GM20000 (cell line): ENCODE results near the gene HOXA6.

Experiments used
- DNase-seq: peaks from one replicate; pipeline ENCODE4 v3.0.0; 2012; ENCODE audit warnings: low spot score
- TF ChIP-seq, protein P1 (sequence below): IDR thresholded peaks from 2 replicates; pipeline ENCODE4 v1.5.1; 2012; ENCODE audit warnings: mild to moderate bottlenecking, control low read depth; ENCODE audit errors: extremely low read depth, missing control alignments

HOXA6 gene

DNA sequence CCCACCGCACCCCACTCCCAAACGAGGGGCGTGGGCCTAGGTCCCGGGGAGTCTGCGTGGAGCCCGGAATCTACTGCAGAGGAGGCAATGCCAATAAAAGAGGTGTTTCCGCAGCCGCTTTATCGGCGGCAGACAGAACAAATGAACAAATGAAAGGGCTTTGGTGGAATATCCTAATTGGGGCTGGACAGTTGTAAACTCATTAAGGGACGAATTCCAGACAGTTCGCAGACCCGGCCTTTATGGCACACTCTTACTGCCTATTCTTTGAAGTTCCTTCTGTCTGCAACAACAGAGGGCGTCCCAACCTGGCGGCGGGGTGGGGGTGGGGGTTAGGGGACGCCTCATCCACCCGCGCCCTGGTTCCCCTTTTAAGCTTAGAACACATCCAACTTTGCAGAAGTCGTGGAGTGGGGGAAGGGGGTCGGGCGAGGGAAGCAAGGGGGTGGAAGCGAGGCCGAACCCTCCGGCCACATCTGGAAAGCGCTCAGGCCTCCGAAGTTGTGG lies 13.7 kb upstream of the HOXA6 start:
- TF ChIP-seq, protein P1, sequence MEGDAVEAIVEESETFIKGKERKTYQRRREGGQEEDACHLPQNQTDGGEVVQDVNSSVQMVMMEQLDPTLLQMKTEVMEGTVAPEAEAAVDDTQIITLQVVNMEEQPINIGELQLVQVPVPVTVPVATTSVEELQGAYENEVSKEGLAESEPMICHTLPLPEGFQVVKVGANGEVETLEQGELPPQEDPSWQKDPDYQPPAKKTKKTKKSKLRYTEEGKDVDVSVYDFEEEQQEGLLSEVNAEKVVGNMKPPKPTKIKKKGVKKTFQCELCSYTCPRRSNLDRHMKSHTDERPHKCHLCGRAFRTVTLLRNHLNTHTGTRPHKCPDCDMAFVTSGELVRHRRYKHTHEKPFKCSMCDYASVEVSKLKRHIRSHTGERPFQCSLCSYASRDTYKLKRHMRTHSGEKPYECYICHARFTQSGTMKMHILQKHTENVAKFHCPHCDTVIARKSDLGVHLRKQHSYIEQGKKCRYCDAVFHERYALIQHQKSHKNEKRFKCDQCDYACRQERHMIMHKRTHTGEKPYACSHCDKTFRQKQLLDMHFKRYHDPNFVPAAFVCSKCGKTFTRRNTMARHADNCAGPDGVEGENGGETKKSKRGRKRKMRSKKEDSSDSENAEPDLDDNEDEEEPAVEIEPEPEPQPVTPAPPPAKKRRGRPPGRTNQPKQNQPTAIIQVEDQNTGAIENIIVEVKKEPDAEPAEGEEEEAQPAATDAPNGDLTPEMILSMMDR = no peak
- DNase-seq = no peak

GRCh38 chr7:27160546-27161213 lies 13.1 kb upstream of the HOXA6 start:
- TF ChIP-seq, protein P1 = peak; percentile 98
- peak; percentile 91 for DNase-seq

- no peak for DNase-seq
- TF ChIP-seq, protein P1 = no peak
Measured at GRCh38 chr7:27160145-27160545, 12.6 kb upstream of the HOXA6 start.

GRCh38 chr7:27159266-27160144 lies 11.9 kb upstream of the HOXA6 start:
- TF ChIP-seq, protein P1 = no peak
- DNase-seq = no peak

DNA sequence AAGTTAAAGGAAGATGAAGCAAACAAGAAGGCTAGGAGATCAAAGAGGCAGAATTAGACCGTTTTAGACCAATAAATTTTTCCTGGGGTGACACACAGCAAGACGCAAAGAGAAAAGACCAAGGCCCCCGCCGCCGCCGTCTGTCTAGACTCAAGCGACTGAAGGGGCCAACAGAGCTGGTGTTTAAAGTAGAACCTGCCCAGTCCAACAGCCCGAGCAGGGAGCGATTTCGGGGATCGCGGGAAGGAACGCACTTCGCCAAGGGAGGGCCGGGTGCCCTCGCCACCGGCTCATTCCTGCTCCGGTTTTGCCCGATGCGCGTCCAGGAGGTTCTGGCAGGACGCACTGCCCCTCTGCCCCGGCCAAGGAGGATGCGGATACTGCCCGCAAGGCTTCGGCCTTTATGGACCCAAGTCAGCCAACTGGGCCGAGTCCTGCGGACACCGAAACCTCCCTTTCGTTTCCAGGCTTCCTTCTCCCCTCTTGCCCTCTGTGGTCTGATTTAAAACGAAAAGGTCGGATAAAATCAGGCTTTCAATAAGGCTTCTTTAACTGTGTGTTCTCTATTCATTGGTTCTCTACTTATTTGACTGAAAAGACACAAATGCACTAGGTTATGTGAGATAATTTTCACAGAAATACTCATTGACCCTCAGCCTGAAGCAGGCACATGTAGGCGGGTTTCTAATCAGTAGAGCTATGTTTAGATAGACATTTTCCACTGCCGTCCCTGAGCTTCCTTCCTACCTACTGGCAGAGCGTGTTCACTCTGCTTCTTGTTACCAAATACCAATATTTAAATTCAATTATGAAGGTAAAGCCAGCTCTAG lies 11.1 kb upstream of the HOXA6 start:
- TF ChIP-seq, protein P1 = no peak
- no peak for DNase-seq

DNA sequence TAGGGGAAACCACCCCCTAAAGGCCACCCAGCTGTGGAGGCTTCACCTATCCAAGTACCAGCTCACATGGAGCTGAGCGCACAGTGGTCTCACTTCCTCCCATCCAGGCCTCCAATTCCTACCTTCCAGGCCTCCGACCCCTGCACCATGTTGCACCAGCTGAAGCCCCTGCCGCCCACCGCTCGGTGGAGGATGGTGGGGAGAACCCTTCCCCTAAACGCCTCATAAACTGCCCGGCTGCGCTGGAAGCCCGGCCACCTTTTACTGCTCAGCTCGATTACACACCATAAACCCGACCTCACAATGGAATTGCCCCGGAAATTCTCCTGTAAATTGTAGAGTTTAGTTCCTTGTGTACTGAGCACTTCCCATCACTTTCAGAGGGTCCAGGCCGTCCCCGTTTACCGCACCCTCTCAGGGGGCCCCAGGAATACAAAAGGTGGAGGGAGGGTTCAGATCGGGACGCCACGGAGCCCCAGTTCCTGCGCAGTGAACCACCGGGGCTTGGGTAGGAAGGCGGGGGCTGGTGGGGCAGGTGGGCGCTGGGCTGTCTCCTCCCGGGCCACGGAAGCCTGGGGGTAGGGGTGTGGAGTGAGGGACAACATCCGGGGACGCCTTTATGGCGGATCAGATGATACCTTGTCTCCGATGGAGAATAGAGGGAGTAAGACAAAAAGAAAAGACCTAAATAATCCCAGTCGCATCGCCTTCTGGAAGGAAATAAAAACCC lies 10.3 kb upstream of the HOXA6 start:
- no peak for DNase-seq
- TF ChIP-seq, protein P1 = no peak
